GM12874 (cell line): ENCODE data around the gene SHC3.
A peak's percentile ranks its signal among the peaks of the same experiment; 100 is the strongest.

ENCODE experiments used
- TF ChIP-seq, protein P1 (sequence below): IDR thresholded peaks from 2 replicates; pipeline ENCODE4 v1.5.1; 2011; ENCODE audit warnings: low read depth, mild to moderate bottlenecking, control low read depth, low read length, moderate library complexity; ENCODE audit not compliant: insufficient read depth

The SHC3 gene

DNA sequence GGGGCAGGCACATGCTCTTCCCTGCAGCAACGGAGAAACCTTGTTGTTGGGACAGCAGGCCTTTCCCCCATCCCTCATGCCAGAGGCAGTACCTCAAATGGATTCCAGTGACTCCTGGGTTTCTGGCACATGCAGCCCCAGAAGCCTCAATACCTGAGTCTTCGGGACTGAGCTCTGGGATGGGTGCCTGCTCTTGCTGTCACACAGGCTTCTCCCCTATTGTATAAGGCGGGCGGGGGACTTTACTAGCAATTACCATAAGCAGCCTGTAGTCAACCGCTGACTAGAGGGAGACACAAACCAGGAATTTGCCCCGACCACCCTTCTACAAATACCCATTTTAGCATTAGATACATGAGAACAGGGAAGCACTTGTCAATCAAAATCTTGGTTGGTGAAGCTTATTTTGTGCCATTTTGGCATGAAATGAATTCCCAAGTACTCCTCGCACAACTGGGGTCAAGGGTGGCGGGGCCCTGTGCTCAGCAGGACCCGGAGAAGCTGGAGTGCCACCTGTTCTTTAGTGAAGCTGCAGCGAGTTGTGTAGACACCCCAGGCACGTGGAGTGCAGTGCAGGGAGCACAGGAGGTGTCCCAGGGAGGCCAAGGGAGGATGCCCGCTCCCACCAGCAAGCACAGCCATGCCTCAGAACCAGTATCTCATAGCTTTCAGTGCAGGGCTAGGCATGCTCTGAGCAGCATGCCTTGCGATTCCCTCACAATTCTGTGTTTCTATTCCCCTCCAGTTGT is 166.2 kb downstream of the SHC3 start:
- TF ChIP-seq, protein P1, sequence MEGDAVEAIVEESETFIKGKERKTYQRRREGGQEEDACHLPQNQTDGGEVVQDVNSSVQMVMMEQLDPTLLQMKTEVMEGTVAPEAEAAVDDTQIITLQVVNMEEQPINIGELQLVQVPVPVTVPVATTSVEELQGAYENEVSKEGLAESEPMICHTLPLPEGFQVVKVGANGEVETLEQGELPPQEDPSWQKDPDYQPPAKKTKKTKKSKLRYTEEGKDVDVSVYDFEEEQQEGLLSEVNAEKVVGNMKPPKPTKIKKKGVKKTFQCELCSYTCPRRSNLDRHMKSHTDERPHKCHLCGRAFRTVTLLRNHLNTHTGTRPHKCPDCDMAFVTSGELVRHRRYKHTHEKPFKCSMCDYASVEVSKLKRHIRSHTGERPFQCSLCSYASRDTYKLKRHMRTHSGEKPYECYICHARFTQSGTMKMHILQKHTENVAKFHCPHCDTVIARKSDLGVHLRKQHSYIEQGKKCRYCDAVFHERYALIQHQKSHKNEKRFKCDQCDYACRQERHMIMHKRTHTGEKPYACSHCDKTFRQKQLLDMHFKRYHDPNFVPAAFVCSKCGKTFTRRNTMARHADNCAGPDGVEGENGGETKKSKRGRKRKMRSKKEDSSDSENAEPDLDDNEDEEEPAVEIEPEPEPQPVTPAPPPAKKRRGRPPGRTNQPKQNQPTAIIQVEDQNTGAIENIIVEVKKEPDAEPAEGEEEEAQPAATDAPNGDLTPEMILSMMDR = no peak

DNA sequence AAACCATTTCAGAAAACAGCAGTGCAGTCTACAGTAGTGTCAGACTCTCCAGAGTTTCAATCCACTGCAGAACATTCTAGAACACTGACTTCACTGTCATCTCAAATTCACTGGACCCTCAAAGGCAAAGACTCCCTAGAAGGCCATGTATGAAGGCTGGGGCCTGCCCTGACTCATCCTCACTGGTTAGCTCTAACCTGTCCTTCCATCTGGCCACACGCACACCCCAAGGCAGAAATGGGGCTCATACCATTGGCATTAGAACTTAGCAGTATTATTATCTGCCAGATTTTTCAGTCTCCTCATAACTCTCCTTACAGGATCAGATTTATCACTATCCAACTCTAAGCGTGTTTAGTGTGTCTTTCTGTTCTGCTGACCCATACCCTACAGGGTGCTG is 166.9 kb downstream of the SHC3 start:
- TF ChIP-seq, protein P1 = no peak

DNA sequence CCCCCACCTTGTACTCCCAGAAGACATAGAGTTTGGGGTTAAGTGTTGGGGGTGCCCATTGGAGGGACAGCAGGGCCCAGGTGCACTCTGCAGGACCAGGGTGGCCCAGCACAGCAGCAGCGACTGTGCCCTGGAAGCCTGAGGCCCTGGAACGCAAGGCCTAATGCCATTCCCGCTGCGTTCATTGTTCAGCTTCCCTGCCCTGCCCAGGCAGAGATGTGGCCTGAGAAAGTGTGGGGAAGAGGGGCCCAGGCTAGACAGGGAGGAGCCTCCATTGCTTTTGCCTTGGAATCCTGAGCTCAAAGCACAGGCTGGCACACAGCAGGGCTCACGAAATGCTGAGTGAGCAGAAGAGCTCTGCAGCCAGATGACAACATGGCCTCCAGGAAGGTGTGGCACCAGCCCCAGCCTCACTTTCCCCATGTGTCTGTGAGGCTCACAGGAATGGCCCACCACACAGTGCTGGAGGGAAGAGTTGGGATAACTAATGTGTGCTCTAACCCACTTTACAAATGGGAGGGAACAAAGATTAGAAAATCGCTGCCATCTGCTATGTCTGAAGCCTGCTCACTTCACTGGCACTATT is 168.0 kb downstream of the SHC3 start:
- TF ChIP-seq, protein P1 = no peak

DNA sequence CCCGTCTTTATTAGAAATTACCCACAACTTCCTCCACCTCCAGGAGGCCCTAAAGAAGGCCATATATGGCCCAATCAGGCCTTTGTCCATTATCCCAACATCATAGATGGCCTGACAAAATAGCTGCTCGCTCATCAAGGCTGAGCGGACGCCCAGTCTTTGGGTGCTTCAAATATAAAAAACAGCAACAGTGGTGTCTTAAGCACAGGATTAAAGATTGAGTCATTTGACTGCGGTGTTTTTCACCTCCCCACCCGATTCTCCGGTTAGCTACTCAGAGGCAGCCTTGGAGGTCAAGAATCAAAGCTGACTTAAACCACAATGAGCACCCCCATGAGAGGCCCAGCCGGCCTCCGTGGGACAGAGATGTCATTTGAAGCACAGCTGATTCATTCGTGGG is 168.6 kb downstream of the SHC3 start:
- TF ChIP-seq, protein P1 = no peak

DNA sequence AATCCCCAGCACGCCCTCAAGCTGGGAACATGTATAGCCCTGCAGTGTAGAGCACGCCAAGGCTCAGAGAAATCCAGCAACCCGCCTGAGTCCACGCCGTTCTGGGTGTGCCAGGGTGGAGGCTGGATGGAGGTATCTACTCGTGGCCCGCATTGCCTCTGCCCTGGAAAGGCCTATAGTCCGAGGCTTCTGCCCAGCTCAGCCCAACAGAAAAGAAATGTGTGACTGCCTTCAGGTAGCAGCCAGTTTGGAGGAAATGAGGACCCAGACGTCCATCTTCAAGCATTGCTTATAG is 169.1 kb downstream of the SHC3 start:
- TF ChIP-seq, protein P1 = no peak

DNA sequence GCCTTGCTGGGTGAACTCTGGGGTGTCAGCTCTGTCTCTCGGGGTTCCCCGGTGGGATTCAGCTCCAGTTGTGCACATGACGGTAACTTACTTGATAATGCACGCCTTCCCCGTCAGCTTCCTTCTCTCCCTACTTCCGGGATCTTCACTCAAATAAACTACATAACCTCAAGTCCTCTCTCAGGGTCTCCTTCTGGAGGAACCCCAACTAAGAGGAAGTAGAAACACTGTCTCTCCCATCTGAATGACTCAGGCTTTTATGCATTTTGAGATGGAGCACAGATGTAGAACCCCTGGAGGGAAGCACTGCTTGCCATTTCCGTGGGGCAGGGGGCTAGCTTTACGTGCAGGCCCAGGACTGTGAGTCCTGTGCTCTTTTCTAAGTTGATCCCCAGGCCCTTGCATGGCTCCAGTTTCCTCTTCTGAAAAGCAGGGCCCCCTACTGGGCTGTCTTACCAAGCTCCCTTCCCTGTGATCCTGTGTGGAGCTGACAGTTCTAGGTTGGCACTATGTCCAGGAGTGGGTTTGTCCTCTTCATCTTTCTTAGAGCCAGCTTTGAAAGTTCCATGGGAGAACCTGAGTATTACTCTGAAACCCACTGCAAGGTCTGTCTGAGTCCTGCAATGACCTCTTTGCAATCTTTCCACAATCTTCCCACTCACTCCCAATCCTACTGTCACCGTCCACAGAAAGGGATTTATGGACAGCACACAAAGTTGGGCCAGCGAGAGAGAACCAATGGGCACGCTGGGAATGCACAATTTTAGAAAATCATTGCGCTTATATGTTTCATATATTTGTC is 169.7 kb downstream of the SHC3 start:
- TF ChIP-seq, protein P1 = 0 out of 2 replicates have a peak, but pooled peaks have one; percentile 7

DNA sequence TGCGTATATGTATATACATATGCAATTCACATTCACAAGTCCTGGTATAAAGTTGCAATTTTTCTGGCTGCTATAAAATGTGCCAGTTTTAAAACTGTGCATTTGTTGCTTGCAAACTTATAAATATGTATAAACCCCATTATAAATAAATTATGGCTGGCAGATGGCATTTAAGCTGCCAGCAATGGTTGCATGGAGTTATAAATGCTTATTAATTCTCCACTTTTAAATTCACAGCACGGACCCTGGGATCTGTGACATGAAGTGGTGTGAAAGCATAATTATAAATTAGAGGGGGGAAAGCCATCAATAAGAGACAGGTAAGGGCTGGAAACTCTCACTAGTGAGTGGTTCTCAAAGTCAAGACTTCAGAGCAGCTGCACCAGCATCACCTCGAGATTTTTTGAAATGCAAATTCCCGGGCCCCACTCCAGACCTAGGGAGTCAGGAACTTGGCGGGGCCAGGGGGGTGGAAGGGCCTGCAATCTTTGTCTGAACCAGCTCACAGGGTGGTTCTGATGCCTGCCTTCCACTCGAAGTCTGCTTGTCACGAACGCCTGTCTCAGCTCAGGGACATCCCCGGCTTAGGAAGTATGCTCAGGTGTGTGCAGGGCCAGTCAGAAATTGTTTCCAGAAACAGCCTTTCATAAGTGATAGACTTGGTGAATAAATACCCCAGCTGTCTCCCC is 170.4 kb downstream of the SHC3 start:
- TF ChIP-seq, protein P1 = no peak
